Suprapubic skin (tissue), 4 donors: ENCODE data around the gene GPHA2.

Experiments used
- CTCF ChIP-seq, 2 donors: fragments of 200-600 bp in 1 of 2; fragments of 450-650 bp in 1 of 2; sonication (generic) in 1 of 2; IDR thresholded peaks; one replicate each; pipeline ENCODE4 v1.5.1; 2016 to 2019; ENCODE audit warnings: antibody characterized with exemption in 2 of 2, mild to moderate bottlenecking in 1 of 2, moderate library complexity in 1 of 2
- EP300 ChIP-seq: sonication (generic); formaldehyde crosslinking; IDR thresholded peaks from one replicate; pipeline ENCODE4 v1.6.1; 2017; ENCODE audit warnings: antibody characterized with exemption
- POLR2A ChIP-seq, 2 donors: fragments of 450-650 bp; IDR thresholded peaks; one replicate each; pipeline ENCODE4 v1.6.1; 2017; ENCODE audit warnings: antibody characterized with exemption in 2 of 2, mild to moderate bottlenecking in 2 of 2, moderate library complexity in 2 of 2
- POLR2AphosphoS5 ChIP-seq, 3 donors: sonication (generic); formaldehyde crosslinking; IDR thresholded peaks; one replicate each; pipeline ENCODE4 v1.6.1; 2017; ENCODE audit warnings: antibody characterized with exemption in 3 of 3

- no peak for TF ChIP-seq CTCF (IDR thresholded peaks at IDR 0.05)
- no peak for TF ChIP-seq POLR2AphosphoS5 (IDR thresholded peaks at IDR 0.05)
- TF ChIP-seq POLR2A (IDR thresholded peaks at IDR 0.05): no peak
- no peak for TF ChIP-seq EP300
Observed at GRCh38 chr11:64885367-64886286, 50.1 kb downstream of the GPHA2 start.
